HS-27A (cell line): ENCODE measurements around the gene FKBP5.
"Not testable (repeated sequence)": the region's sequence is repeated elsewhere in the genome, so short reads cannot be mapped to it uniquely, and the experiment has no call there.

Experiments
- DNase-seq: peaks from one replicate; pipeline ENCODE4 v3.0.0-alpha.2; 2012; ENCODE audit warnings: low read depth, missing footprints

Gene FKBP5

DNA sequence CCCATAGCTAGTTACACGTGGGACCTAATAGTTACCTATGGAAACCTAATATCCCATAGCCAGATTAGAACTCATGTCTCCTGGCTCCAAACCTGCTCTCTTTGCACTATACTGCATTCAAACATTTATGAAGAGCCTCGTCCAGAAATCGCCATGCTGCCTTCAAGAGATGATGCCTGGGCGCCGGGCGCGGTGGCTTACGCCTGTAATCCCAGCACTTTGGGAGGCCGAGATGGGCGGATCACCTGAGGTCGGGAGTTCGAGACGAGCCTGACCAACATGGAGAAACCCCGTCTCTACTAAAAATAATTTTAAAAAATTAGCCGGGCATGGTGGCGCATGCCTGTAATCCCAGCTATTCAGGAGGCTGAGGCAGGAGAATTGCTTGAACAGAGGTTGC lies 1.3 kb upstream of the FKBP5 start:
- not testable (repeated sequence) for DNase-seq

DNA sequence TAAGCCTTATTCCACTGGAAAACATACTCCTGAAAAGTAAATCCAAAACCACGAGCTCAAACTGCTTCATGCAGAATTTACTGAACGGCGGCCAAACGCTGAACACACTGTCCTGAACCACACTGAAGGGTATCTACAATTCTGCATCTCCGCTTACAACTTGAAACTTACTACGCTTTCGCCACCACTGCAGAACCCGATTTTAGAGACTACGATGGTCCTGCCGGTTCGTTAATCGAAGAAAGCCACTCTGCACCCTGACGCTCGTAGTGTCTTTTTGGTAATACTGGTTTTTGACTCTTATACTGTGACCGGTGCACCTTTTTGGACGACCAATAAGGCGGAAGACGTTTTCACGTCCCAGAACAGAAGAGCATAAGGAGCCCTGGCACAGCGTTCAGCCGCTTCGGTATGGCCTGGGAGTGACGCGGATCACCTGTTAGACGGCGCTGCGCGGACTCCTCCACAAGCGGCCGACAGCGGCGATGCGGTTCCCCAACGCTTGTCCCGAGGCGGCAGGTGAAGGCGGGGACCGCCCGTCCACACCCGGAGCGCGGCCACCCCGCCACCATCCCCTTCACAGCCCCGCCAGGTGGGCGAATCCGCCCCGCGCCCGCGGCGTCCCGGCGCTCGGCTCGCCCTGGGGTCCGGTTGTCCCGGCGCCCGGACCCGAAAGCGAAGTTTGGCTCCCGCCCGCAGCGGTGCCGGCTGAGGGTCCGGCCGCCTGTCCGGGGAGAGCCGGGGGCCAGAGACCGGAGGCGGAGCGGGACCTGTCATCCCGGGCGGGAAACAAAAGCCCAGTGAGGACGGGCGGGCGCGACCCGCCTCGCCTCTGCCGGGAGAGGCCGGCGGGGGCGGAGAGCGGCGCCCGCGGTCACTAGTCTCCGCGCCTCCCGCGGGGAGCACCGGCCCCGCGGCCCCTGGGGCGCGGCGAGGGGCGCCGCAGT lies 784 bp downstream of the FKBP5 start:
- no peak for DNase-seq

DNA sequence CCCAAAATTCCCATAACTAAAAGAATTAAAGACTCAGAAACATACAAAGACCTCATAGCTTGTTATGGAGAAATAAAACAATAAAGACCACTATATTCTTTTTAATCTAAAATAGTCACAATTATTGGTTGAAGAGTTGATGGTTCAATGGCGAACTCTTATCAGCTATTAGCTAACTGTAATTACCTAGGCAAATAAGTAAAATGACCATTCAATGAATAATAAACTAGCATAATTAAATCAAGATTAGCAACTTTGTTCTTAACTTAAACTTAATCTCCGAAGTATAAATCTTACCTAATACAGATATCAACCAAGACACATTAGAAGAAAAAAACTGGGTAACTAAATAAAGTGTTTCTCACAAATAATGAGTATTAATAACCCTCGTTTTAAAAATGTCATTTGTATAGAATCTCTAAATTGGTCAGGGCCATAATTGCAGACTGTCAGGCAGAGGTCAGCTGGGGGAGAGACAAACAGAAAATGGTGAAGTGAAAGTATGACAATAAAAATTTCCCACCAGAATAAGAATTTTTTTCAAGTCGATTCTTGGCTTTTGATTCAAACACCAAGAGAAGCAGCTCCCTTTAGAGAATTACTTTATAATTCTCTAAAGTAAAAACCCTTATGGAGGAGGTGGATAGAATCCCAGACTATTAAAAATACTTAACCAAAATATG lies 1.7 kb downstream of the FKBP5 start:
- DNase-seq: no peak

DNA sequence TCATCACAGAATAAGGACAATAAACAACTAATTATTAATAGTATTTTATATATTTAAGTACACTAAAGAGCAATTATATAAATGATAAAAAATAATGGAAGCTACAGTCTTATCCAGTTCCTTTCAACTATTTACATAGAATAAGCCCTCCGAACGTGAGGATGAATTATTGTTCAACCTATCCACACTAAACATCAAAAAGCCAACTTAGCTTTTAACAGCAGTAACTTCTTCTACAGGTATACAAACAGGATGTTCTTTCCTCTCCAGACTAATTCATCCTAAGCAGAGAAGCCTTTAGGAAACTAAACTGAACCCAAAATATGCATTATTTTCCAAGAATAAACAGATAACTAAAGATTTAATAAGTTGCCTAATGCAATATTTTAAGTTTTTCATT lies 2.3 kb downstream of the FKBP5 start:
- DNase-seq: no peak

DNA sequence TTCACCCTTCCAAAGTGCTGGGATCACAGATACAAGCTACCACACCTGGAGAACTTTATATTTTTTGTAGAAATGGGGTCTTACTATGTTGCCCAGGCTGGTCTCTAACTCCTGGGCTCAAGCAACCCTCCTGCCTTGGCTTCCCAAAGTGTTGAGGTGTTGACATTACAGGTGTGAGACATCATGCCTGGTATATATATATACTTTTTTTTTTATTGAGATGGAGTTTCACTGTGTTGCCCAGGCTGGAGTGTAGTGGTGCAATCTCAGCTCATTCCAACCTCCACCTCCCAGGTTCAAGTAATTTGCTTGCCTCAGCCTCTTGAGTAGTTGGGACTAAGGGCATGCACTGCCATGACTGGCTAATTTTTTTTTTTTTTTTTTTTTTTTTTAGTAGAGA lies 5.4 kb downstream of the FKBP5 start:
- no peak for DNase-seq

DNA sequence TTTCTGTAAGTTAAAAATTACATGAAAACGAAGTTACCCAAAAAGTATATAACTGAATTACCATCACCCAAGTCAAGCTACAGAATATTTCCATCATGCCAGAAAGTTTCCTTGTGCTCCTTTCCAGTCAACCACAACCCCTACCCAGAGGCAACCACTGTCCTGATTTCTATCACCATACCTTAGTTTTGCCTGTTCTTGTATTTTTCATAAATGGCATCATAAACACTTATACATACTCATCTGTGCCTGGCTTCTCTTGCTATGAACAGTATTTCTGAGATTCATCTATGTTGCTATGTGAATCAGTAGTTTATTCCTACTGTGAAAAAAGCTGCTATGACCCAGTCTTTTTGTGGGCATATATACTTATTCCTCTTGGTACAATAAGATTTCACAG lies 7.4 kb downstream of the FKBP5 start:
- no peak for DNase-seq

DNA sequence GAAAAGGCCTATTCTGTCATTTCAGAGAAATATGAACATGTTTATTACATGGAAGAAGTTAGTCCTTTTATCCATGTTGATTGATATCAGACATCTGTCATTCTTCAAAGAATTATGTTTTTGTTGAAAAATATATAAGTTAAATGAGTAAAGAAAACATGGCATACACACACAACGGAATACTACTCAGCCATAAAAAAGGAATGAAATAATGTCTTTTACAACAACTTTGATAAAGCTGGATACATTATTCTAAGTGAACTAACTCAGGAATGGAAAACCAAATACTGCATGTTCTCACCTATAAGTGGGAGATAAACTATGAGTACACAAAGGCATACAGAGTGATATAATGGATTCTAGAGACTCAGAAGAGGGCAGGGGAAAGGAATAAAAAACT lies 9.3 kb downstream of the FKBP5 start:
- DNase-seq: no peak

DNA sequence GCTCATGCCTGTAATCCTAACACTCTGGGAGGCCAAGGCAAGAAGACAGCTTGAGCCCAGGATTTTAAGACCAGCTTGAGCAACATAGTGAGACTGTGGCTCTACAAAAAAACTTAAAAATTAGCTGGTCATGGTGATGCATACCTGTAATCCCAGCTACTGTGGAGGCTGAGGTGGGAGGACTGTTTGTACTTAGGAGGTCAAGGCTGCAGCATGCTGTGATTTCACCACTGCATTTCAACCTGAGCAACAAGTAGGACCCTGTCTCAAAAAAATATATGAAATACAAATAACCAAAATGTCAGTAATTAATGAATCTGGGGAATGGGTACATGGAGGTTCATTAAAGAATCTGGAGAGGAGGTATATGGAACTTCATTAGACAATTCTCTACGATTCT lies 9.9 kb downstream of the FKBP5 start:
- no peak for DNase-seq

DNA sequence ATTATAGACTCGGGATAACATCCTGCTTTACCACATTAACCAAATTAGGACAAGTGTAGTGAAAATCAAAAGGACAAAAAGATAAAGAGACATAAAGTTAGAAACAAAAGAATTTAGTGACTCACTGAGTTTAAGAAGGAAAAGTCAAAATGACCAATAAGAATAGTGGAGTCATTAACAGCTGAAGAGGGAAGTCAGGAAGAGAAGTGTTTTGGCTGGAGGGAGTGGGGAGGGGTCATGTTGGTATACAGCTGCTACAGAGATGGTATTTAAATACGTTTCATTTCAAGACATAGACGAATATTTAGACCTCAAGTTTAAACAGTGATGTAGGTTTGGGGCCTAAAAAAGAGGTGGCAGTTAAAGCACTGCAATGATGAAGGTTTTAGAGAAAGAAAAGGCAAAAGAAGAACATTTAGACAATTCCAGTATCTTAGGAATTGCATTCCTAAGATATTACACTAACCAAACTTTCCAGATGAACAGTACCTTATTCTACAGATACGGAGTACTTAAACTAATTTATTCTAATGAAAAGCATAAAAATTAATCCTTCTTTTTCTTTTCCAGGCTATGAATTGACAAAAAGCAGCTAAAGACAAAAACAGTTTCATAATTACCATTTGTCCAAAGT lies 10.6 kb downstream of the FKBP5 start:
- no peak for DNase-seq

DNA sequence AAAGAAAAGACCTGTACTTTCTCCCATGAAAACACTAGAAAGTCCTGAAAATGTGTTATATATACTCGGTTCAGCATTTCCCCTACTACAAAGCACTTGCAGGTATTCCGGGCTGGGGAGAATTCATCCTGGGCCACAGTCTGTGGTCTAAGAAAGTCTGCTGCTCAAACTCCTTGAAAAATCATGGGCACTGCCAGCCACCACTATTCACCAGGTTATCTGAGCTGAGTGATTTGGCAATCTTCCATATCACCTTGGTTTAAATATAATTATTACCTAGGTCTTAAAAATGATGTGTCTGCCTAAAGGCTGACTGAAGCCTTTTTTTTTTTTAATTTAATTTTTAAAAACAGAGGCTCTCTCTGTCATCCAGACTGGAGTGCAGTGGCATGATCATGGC lies 11.3 kb downstream of the FKBP5 start:
- no peak for DNase-seq

DNA sequence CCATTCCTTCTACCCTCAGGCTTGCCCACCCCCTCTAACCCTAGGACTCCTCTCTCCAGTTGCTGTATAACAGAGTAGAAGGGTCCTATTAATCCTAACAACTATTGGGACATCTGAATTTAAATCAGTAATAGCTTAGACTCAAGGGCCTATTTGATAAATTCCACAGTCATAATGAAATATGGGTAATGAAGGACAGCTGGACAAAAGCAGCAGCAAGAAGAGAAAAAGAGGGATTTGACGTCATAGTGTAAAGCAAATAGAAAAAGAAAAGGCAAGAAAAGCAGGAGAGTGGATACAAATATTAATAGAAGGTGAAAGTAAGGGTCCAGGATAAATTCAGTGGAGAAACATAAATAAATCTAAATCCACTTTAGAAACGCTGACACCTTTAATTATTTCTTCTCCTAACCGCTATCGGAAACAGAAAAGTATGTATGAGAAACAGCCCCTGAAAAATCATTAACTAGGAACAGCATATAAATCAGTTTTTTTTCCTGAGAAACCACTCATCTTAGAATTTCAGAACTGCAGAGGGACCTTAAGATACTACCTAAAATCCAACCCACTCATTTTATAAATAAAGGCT lies 12.8 kb downstream of the FKBP5 start:
- DNase-seq: no peak

DNA sequence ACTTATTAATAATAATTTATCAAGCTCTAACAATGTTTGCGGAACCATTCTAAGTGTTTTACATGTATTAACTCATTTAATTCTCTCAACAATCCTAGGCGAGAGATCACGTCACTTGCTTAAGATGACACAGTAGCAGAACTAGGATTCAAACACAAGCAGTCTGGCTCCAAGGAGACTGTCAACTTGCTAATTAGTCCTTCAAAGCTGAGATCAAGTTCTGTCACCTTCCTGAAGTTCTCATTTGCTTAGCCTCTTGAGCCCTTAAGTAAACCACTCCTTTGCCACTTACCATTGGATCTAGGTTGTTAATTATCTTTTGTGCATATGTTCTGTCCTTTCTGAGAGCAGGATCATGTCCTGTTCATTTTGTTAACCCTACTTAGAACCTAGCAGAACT lies 14.1 kb downstream of the FKBP5 start:
- no peak for DNase-seq

DNA sequence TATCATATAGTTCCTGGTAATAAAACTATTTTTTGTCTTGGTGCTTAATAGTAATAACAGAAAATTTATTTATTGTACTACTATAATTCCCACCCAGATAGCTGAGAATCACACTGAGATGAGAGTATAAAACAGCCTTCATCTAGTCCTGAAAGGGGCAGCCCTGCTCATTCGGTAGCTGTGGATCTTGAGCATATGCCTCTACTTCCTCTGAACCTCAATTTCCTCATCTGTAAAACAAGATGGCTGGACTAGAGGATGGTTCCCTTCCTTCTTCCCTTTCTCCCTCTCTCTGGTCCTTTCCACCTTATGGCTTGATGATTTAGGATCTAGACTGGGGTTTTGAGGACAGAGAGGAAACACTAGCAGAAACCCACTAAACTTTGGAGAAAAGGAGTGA lies 15.0 kb downstream of the FKBP5 start:
- no peak for DNase-seq

DNA sequence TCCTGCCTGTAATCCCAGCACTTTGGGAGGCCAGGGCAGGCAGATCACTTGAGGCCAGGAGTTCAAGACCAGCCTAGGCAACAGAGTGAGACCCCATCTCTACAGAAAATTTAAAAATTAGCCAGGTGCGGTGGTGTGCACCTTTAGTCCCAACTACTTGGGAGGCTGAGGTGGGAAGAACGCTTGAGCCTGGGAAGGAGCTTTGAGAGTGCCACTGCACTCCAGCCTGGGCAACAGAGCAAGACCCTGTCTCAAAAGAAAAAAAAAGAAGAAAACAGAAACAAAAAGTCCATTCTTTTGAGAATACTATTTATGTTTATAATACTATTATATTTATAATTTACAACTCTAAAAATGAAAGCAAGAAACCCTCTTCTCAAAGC lies 15.4 kb downstream of the FKBP5 start:
- DNase-seq: not testable (repeated sequence)

DNA sequence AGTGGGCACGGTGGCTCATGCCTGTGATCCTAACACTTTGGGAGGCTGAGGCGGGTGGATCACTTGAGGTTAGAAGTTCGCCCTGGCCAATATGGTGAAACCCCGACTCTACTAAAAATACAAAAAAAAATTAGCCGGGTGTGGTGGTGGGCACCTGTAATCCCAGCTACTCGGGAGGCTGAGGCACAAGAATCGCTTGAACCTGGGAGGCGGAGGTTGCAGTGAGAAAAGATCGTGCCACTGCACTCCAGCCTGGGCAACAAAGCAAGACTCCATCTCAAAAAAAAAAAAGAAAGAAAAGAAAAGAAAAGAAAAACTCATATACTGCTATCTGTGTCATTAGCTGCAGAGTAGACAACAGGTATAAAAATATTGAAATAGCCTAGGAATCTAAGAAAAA lies 18.3 kb downstream of the FKBP5 start:
- not testable (repeated sequence) for DNase-seq

DNA sequence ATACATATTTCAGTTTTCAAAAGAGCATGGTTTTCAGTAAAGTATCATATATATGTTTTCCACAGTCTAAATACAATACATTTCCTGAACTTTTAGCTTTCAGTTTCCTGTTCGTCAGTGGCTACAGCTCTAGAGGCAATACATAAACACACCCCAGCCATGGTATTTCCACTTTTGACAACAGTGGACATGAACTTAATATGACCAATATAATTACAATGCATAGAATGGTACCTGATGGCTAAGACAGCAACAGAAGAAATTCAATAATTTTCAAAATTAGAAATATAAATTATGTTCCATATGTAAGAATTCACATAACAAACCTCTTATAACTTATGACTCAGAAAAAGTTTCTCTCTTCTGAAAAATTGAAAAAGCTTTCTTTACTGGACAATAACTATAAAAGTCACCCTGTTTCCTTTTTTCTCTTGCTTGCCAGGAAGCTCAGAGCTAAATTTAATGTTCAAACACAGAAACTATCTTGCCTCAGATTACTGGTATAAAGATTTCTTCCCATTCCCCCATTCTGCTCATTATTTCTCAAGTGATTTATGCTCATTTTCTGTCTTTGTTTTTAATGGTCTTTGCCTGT lies 19.2 kb downstream of the FKBP5 start:
- no peak for DNase-seq

DNA sequence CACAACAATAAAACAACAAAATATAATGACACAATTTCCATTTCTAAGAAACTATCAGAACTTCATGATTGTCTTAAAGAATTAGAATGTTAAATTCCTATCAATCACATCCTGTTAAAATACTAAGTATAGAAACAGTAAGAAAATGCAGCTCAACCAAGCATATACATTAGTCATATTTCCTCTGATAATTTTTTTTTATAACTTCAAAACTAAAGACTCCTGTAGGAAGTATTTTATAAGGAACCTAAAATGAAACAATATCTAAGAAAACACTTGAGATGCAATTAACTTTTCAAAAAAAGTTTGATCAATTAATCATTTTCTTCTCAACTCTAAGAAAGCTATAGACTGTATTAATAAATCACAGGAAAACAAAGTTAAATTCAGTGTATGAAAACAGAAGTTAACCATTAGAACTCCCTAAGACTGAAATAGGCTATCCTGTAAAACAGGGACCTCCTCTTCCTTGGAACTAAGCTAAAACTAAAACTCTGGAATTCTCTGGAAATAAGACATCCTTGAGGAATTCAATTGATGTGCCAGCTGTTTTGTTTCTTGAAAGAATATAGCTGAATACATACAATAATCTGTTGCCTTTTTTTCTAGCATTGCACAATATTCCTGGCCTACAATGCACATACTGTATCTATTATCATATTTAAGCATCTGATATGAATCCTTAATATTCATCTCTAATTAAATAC lies 19.8 kb downstream of the FKBP5 start:
- DNase-seq: no peak

DNA sequence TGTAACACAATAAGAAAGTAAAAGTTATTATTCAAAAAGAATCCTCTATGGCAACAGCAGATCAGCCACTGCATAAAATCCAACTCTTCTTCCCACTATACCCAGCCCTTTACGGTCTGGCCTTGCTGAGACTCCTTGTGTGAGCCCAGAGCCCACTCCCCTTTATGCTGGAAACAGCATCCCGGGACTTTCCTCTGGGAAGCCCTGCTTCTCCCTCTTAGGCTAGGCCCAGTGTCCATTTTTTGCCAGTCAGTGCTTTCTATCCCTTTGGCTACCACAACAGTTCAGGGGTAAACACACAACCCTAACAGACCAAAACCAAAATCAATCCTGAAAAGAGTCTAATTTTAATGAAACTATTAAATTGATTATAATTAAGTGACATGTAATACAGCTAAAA lies 20.6 kb downstream of the FKBP5 start:
- no peak for DNase-seq

DNA sequence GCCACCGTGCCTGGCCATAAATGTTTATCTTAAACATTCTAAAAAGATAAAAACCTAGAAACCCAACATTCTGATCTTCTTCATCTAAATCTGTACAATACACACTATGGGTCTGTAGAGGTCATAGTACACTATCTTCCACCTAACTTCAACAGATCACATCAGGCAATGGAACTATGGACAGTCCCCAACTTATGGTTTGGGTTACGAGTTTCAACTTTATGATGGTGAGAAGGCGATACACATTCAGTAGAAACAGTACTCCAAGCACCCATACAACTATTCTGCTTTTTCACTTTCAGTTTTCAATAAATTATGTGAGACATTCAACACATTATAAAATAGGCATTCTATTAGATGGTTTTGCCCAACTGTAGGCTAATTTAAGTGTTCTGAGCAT lies 23.1 kb downstream of the FKBP5 start:
- no peak for DNase-seq

DNA sequence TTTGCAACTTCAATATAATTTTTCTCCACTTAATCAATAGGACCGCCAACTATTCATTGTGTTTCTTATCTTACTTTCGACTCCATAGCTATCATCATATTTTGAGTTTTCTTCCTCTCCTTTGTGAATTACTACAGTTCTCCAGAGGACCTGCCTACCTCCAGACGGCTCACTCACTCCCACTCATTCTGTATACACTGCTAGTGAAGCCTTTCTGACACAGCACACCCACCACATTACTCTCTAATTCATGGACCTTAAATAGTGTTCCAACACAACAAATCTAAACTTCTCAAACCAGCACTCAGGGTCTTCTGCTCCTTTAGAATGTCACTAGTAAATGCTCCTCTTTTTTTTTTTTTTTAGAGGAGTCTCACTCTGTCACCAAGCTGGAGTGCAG lies 23.8 kb downstream of the FKBP5 start:
- DNase-seq: no peak

DNA sequence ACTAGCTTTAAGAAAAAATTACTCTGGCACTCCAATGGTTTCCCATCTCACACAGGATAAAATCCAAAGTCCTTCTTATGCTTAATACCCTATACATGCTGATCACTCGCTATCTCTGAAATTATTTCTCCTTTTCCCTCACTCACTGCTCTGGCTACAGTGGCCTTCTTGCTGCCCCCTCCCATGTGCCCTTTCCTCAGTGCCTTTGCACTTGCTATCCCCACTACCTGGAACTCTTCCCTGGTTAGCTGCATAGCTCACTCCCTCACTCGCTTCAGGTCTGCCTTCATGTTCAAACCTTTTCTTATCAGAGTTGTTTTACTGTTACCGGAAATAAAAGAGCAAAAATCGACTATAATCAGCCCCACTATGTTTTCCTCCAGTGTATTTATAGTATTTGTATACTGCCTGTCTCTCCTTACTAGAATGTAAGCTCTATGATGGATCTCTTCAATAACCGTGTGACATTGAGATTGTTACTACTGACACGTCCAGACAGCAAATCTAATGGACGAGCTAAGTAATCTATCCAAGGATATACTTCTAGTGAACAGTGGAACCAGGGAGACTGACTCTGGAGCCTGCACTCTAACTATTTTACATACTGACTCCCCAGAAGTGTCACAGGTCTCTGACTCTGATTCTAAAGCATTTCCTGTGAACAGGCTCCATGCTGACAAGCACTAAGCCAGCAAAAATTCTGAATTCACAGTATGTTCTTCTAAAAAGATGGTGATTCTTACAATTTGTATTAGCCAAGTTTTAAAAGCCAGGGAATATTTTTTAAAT lies 25.1 kb downstream of the FKBP5 start:
- no peak for DNase-seq
